Fibroblast of peridontal ligament (primary cell): ENCODE results near the gene NRXN3.

Experiments used
- DNase-seq: peaks from one replicate; pipeline ENCODE4 v3.0.0-alpha.2; 2010; ENCODE audit errors: extremely low read depth

The NRXN3 gene

DNA sequence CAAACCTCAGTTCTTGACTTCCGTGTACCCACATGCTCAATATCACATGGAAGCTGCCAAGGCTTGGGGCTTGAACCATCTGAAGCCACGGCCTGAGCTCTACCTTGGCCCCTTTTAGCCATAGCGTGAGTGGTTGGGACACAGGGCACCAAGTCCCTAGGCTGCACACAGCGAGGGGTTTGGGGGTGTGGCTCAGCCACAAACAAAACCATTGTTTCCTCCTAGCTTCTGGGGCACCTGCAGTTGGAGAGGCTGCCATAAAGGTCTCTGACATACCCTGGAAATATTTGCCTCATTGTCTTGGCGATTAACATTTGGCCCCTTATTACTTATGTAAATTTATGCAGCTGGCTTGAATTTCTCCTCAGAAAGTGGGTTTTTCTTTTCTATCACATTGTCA, 628.6 kb downstream of the NRXN3 start:
- DNase-seq, result no peak

DNA sequence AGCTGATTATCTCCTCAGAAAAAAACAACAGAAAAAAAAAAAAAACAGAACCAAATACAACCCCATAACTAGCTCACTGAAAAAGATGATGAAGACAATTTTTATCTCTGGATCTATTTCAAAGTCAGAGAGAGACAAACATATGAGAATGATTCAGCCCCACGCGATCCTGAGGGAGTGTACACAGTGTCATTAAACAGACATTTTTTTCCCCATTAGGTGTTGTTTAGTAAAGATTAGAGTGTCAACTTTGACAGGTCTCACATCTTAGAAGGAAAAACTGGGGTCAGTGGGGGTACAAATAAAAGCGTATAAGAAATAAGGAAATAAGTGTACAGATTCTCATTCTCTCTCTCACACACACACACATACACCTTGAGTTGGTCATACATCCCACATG, 635.4 kb downstream of the NRXN3 start:
- DNase-seq, result no peak

DNA sequence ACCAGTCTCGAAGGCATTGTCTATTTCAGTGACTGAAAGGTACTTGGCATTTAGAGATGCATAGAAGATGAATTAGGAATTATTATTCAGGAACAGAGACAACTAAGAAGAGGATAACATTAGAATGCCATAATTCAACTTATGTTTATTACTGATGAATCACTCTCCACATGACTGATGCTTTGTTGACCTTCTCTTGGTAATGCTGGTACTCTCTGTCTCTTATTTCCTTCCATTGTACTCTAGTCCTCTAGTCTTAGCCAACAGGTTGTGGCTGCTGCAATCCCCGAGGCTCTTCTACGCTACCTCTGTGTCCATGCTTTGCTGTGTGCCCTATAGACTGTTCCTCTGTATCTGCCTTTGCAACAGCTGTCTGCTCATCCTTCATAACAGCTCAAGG, 652.9 kb downstream of the NRXN3 start:
- no peak for DNase-seq

DNA sequence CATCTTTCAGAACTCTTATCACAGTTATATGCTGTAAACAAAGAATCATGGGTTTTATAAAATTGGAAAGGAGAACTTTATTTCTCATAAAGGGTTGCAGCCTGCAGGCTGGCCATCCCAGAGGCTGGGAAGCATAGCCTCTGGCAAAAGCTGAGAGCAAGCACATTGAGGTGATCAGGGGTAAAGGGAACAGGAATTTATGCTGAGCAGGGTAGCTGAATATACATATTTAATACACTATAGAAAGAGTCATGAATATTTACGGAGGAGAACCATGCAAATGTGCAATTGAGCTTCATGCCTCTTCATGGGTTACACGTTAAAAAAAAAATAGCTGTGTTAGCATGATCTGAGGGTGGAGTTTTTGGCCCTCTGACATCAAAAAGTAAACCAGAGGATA, 653.3 kb downstream of the NRXN3 start:
- no peak for DNase-seq

DNA sequence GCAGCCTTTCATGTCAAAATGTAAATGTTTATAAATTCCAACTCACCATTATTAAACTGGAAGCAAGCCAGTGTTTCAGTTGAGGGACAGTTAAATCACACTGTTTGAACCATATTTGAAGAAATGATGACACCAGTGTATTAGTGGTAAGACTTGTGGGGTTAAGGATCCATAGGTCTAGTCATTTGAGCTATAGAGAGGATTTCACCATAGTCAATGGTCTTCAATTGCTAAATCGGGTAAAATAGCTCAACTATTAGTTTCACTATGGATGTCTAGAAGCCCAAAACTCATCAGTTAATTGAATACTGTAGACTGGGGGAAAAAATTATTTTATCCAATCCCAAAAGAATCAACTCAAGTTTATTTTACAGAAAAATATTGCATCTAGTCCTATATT, 659.1 kb downstream of the NRXN3 start:
- no peak for DNase-seq

DNA sequence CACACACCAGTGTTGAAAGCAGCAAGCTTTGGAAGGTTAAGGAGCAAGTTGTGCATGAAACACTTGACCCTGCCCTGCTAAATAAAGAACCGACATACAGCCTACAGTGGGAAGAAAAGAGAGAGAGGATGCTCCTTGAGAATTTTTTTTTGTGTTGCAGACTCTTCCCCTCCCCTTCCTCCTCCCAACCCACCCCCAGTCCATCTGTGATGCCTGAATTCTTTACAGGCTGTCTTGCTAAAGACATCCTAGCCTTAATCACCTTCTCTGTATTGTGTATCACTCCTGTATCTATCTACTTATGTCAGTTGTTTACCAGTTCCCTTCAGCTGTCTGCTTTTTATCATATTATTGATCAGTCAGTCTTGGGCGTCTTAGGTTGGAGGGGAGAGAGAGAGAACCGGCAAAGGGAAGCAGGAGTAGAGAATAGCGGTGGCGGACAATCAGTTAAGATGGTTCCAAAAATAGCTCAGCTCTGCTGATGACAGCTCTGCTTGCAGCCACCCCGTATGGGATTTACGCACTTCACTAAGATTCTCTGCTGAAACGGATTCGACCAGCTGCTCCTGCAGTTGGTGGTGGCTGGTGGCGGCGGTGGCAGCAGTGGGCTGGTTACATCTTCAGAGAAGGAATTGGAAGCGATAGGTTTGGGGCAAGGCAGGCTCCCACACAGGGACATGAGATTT, 664.7 kb downstream of the NRXN3 start:
- DNase-seq, result no peak

DNA sequence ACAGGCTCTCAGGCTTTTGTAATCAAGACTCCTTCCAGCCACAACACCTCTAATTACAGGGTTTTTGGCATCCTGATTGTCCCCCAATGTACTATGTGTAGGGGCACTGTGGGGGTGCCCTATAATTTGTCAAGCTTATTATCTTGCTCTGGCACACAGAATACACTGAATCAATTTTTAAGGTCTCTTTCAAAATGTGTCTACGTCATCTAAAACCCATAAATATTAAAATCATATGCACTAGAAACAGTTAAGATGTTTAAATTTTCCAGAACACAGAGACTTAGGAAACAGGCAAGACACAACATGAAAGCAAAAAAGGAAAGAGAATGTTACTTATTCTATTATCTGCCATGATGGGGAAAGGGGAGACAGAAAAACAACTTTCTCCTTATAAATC, 665.7 kb downstream of the NRXN3 start:
- no peak for DNase-seq

DNA sequence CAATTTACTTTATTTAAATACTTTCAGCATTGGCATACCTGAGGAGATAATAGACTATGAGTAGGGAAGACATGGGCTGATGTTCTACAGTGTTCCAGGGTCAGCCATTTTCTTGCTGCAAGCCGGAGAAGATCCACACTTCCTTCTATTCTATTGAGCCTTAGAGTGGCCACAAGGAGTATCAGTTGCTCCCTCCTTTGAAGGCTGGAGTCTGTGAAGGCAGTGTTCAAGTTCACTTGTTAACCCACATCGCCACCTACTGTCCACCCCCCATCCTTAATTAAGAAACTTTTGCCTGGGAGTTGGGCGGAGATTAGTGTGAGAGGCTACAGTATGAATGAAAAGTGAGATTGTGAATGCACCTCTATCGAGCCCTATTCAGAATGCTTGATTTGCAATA, 666.6 kb downstream of the NRXN3 start:
- DNase-seq, result peak; percentile 74

DNA sequence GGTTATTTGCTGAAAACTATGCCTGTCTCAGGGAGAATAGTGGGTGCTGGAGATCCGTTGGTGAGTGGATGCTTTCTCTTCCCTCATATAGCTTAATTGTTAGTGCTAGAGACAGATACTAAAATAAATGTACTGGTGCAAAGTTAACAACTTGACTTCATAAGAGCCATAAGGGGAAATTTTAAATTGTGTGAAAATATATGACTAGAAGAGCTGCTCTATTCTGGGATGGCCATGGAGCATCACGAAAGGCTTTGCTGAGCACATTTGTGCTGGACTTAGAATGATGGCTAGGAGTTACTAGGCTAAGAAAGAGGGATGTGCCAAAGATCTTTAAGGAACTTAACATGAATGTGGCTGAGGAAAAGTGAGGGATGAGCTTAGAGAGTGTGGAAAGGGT, 668.8 kb downstream of the NRXN3 start:
- DNase-seq, result no peak

DNA sequence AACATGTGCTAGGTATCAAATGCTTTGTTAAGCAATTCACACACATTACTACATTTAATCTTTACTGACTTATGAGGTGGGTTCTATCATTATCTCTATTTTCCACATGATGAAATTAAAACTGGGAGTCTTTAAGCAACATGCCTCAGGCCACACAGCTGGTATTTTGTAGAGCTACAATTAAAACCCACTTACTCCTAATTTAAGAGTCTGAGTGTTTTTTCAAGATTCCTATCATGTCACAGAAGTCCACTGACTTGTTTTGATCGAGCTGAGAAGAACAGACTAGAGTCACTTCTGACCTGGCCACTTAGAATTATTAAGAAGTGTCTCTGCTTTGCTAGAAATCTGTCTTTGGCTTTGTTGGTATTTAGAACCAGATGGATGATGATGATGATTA, 670.7 kb downstream of the NRXN3 start:
- DNase-seq, result no peak

DNA sequence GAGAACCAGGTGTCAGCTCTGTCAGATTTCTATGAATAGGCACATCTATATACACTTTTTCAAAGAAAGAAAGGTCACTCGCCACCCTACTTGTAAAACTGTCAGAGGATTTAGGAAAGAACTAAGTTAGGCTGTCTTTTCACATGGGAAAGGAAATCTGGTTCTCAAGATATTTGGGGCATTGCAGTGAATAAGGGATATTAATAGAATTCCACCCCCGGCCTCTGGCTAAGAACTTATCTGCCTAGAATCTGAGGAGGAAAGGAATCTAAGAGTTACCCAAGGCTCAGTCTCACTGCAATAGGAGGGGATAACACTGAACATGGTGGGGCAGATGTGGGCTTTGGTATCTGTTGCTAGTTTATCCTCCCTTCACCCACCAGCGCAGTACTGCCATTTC, 677.6 kb downstream of the NRXN3 start:
- DNase-seq, result no peak

DNA sequence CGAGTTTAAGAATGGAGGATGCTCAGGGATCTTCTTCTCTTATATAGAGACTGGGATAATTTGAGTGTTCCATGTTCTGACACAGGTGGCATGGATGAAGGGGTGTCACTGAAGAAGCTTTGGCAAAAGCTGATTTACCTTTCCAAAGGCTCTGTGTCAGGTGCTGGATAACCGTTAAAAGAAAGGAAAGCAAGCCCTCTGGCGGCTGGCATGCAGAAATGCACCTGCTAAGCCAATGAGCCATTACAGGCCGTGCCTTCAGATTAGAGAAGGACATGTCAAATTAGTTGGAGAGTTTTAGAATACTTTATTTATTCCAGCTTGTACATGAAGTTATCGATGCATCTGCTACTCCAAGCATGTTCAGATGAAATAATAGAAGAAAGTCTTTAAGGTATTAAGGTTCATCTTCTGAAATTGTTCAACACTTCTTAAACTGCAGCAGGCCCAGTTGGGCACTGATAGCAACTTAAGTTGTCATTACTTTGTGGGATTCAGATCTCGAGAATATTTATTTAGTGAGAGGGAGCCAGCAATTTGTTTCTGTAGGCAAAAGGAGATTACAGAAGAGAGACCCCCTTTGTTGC, 678.2 kb downstream of the NRXN3 start:
- peak; percentile 17 for DNase-seq

DNA sequence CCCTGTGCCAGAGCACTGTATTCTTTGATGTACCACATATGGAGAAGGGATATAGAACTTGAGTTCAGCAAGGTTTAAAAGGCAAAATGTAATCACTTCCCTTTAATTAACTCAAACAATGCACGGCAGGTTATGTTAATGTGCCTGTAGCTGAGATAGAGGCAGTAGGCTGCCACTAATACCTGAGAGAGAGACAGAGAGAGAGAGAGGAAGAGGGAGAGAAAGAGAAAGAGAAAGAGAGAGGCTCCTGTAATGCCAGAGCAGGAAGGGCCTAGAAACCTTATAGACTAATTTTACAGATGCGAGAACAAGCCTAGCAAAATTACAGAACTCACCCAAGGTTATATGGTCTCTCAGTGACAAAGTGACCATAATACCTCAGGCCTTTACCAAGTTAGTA, 679.8 kb downstream of the NRXN3 start:
- no peak for DNase-seq

DNA sequence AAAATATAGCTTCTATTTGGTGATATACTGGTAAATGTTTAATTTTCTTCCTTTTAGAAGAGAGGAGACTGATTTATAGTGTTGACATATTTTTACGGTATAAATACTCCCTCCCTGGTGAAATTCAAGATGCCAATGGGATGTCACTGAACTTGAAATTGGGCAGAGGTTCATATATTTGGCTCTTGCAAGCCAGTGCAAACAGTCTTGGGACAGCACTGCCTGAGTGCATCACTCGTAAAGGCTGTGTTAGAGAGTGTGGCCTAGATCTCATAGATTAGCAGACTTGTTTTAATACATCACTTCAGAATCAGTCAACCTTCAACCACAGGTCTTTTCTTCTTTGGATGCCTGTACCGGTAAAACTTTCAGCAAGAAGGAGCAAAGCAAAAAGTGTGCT, 681.0 kb downstream of the NRXN3 start:
- DNase-seq, result no peak

DNA sequence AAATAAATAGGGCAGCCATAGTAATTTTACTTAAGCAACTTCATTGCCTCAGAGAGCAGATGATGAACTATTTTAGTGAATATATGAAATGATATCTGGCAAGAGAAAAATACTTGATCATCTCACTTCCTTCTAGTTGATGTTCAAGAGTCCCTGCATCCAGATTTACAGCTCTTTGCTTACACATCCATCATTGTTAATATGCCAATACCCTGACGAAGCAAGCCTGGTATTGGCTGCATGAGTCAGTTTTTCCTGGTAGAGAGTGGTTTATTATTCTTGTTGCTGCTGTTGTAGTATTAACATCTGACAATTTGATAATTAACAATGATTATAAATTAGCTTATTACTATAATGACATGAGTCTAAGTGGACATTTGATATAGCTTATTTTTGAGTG, 681.9 kb downstream of the NRXN3 start:
- no peak for DNase-seq

DNA sequence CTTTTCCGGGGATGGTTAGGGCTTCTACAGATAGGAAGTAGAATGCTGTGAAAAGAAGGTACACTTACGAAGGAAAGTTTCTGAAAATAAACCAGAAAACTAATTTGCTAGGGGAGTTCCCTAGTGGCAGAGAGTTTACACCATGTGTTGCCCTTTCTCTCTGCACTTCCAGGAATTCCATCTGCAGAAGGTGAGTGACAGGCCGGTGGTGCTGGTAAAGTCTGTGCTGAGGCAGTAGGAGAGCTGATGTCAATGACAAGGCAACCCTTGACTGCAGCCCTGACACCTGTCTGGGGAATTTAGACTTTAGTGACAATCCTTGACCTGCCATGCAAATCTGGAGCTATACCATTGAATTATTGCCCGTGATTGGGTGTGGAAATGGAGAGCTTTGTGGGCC, 687.8 kb downstream of the NRXN3 start:
- no peak for DNase-seq

DNA sequence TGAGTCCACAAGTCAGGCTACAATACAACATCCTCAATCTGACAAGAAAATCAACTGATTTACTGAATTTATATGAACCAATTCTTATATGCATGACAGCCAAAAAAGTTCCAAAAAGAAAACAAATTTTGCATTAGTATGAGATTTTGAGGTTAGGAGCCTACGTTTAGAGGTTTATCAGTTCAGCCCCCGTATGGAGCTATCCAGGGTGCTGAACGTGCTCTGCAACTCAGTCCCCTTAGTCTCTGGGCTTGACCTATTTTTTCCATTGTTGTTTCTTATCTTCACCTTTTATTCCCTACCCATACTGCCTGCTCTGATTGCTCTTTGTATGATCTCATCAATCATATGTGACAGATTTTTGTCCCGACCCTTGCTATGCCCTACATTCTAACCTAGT, 693.0 kb downstream of the NRXN3 start:
- peak; percentile 12 for DNase-seq

DNA sequence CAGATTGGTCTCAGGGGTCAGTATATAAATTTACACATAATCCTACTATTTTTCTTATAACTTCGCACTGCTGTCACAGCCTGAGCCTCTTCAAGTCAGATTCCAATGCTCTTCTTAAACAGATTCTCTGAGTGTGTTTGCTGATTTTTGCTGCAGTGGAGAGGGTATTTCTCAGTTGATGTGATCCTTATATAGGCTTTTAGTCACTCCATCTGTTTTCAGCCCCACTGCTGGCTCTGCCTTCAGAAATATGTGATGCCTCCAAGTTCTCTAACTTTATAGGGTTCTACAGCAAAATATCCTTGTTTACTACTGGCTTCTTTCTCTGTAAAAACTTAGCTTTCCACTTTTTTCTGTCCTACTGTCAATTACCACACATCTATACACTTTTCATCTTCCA, 702.7 kb downstream of the NRXN3 start:
- DNase-seq, result no peak

DNA sequence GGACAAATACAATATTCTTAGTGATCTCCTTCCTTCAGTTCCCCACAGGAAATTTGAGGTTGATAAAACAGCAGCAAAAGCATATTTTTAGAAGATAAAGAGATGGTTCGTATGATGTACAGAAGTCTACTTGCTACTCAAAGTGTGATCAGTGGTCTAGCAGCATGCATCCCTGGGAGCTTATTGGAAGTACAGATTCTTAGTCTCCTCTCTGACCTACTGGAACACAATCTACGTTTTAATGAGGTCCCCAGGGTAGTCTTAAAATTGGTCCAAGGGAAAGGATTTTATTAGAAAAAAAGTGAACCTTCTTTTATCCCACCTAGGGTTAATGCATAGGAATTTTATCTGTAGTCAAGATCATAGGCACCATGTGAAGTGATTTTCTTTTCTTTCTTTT, 703.4 kb downstream of the NRXN3 start:
- DNase-seq, result no peak

DNA sequence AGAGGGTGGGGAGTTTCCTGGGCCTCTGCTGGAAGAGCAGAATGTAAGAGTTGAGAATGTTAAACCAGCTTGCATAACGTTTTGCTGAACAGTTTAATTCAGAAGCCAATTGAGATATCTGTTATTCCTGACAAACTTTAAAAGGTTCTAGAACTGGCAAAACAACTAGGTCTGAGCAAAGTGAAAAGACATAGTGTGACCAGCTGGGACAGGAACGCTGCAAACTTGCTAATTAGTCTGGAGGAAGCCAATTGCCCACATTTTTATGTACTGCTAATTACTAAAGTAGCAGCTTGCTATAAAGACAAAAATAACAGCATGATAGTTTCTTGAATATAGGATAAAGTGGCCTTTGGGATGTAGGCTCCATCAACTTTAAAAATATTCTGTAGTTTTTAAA, 704.9 kb downstream of the NRXN3 start:
- no peak for DNase-seq

DNA sequence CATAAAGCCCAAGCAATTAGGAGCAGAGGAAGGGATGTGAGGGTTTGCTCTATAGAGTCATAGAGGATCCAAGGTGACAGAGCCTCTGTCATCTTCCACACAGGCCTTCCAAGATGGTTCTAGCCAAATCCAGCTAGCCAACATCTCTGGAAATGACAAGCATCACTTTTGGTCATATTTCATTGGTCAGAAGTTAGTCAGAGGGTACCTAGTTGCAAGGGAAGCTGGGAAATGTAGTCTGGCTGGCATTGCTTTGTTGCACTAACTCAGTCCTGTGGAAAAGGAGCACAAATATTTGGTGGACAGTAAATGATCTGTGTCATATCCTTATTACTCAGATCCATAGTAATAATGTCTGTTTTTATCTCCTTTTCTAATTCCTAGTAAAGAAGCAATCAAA, 715.7 kb downstream of the NRXN3 start:
- DNase-seq, result no peak

DNA sequence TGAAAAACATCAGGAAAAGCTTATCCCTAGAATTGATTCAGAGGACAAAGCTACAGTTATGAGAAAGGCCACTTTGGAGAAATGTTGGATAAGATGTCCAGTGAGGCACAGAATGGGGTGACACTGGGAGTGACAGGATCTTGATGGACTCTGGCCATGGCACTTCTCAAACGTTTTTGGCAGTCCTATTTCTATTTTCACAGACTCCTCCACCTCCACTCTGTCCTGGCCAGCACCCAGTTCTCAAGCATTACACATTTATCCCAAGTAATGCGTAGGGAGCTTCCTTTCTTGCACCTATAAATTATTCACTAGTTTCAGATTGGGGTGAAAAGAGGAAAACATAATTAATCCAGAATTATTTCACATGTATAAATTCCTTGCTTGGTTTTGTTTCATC, 727.3 kb downstream of the NRXN3 start:
- DNase-seq, result no peak

DNA sequence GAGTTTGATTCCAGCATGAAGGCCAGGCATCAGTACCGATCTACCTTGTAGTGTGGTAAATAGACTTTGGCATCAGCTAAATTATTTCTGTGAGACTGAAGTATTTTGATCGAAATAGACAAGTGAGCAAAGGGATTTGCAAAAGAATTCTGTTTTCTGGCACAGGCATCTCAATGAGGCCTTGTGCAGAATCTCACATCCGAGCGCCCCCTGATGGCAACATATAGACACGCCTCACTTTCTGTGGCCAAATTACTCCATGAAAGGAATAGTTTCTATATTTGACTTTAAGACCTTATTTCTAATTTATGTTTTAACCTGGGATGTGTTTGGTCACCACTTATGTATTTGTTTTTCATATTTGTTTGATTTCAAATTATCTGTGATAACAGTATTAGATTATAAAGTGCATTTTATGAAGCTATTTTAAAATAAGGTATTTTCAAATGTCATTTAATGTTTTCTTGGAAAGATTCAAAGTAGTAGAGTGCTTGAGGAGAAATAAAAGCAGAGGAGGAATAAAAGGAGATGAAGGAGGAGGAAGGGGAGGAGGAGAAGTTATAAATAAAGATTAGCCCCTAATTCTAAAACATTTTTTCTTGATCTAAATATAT, 731.9 kb downstream of the NRXN3 start:
- DNase-seq, result peak; percentile 32

DNA sequence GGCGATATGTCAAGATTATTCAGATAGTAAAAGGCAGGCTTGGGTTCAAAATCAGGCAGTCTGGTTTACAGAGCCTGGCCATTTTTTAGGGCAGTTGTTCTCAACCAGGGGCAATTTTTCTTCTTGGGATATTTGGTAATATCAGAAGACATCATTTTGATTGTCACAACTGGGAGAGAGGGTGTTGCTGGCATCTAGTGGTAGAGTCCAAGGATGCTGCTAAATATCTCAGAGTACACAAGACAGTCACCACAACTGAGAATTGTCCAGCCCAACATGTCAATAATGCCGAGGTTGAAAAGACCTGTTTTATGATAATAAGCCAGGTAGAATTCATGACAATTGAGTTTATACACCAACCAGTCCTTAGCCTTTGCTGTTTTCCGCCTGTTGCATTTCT, 733.9 kb downstream of the NRXN3 start:
- no peak for DNase-seq
